Measurements from ENCODE around the gene COPS6. TPM values are rescaled to one million over a fixed set of nuclear protein-coding genes. Genes with fewer than 3 reads are reported as not detected.
A peak's percentile ranks its signal among the peaks of the same experiment; 100 is the strongest.

Gene COPS6
- total and polyA plus RNA-seq, 2 donors (not counting 1 experiment from before 2014, with no cell fraction given) = 76.5 to 79.6 TPM

- Mint-ChIP-seq H3K27me3 (no peaks in the 10 kb centered on the region), H3K4me1 (peaks cover 18% of the 10 kb centered on the region), H3K9me3 (ENCODE audit: insufficient read depth) (no peaks in the 10 kb centered on the region), H3K4me3 (no peak overlapping the region), H3K27ac (no peak overlapping the region)
- Histone ChIP-seq H3K27ac (ENCODE audit: low read length in 2 of 2) (no peak overlapping the region), H3K27me3 (replicated peaks in 1 of 4; ENCODE audit: control extremely low read depth in 1 of 4, control insufficient read depth in 3 of 4, insufficient read depth in 4 of 4, low read length in 3 of 4) (no peaks in the 10 kb centered on the region), H3K4me3 (ENCODE audit: control extremely low read depth in 1 of 5, extremely low read depth in 1 of 5, insufficient read depth in 1 of 5, low read depth in 2 of 5, low read length in 4 of 5) (no peak overlapping the region), H3K36me3 (replicated peaks in 1 of 2; ENCODE audit: control extremely low read depth in 1 of 2, control insufficient read depth in 1 of 2, extremely low read depth in 1 of 2, insufficient read depth in 2 of 2, low read length in 1 of 2) (peaks cover 0 to 30% of the 10 kb centered on the region in 2 experiments), H3K9ac (ENCODE audit: low read length) (no peak overlapping the region), H3K9me3 (ENCODE audit: control extremely low read depth in 1 of 3, control insufficient read depth in 2 of 3, insufficient read depth in 1 of 3, low read length in 2 of 3) (no peaks in the 10 kb centered on the region), H3K4me2 (replicated peaks; ENCODE audit: low read depth, low read length, poor library complexity, severe bottlenecking) (no peak overlapping the region), H2AFZ (ENCODE audit: insufficient read depth, low read depth, low read length, poor library complexity, severe bottlenecking) (no peak overlapping the region), H3K4me1 (ENCODE audit: control insufficient read depth in 2 of 2, insufficient read depth in 2 of 2, low read length in 2 of 2) (peaks cover 7 to 13% of the 10 kb centered on the region in 2 donors), H3K79me2 (ENCODE audit: control insufficient read depth, insufficient read depth, low read length) (peaks cover 18% of the 10 kb centered on the region), H4K20me1 (ENCODE audit: control insufficient read depth, insufficient read depth, low read length, poor library complexity, severe bottlenecking) (no peaks in the 10 kb centered on the region)
- ATAC-seq (ENCODE audit: low read depth) (no peak), DNase-seq (no peak)
- TF ChIP-seq, protein P1, sequence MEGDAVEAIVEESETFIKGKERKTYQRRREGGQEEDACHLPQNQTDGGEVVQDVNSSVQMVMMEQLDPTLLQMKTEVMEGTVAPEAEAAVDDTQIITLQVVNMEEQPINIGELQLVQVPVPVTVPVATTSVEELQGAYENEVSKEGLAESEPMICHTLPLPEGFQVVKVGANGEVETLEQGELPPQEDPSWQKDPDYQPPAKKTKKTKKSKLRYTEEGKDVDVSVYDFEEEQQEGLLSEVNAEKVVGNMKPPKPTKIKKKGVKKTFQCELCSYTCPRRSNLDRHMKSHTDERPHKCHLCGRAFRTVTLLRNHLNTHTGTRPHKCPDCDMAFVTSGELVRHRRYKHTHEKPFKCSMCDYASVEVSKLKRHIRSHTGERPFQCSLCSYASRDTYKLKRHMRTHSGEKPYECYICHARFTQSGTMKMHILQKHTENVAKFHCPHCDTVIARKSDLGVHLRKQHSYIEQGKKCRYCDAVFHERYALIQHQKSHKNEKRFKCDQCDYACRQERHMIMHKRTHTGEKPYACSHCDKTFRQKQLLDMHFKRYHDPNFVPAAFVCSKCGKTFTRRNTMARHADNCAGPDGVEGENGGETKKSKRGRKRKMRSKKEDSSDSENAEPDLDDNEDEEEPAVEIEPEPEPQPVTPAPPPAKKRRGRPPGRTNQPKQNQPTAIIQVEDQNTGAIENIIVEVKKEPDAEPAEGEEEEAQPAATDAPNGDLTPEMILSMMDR (IDR thresholded peaks at IDR 0.05) = no peak
- TF ChIP-seq EZH2 (IDR thresholded peaks at IDR 0.05; ENCODE audit: borderline replicate concordance, insufficient read depth, low read depth, low read length, poor library complexity, severe bottlenecking) = no peak
- WGBS (ENCODE audit: insufficient coverage) = 96% methylated on average over 5 of the region's 7 CpGs
- POLR2A ChIA-PET = no interaction called here
- intact Hi-C loops (cut with micrococcal nuclease) = no loop called here
- CTCF ChIA-PET = no interaction called here
Measured at GRCh38 chr7:100115026-100115425, 26.3 kb downstream of the COPS6 start.

GRCh38 chr7:100118388-100119071 is 29.8 kb downstream of the COPS6 start:
- ATAC-seq (ENCODE audit: low read depth) = no peak
- peak overlapping the region; percentile 97 for H3K4me2 ChIP-seq (replicated peaks; ENCODE audit: low read depth, low read length, poor library complexity, severe bottlenecking)
- H3K4me3 ChIP-seq (ENCODE audit: control extremely low read depth in 1 of 5, extremely low read depth in 1 of 5, insufficient read depth in 1 of 5, low read depth in 2 of 5, low read length in 4 of 5) = peak overlapping the region; percentile 67 to 94 (median 92)
- peak overlapping the region; percentile 93 for H3K9ac ChIP-seq (ENCODE audit: low read length)
- peak overlapping the region; percentile 96 for H2AFZ ChIP-seq (ENCODE audit: insufficient read depth, low read depth, low read length, poor library complexity, severe bottlenecking)
- DNase-seq = no peak
- peaks cover 0 to 5% of the 10 kb centered on the region in 2 experiments for H3K36me3 ChIP-seq (replicated peaks in 1 of 2; ENCODE audit: control extremely low read depth in 1 of 2, control insufficient read depth in 1 of 2, extremely low read depth in 1 of 2, insufficient read depth in 2 of 2, low read length in 1 of 2)
- Mint-ChIP-seq H3K27ac (peak overlapping the region; percentile 95), H3K27me3 (no peaks in the 10 kb centered on the region), H3K4me1 (peaks cover 28% of the 10 kb centered on the region), H3K9me3 (ENCODE audit: insufficient read depth) (no peaks in the 10 kb centered on the region), H3K4me3 (peak overlapping the region; percentile 98)
- no peaks in the 10 kb centered on the region for H3K9me3 ChIP-seq (ENCODE audit: control extremely low read depth in 1 of 3, control insufficient read depth in 2 of 3, insufficient read depth in 1 of 3, low read length in 2 of 3)
- H4K20me1 ChIP-seq (ENCODE audit: control insufficient read depth, insufficient read depth, low read length, poor library complexity, severe bottlenecking) = no peaks in the 10 kb centered on the region
- intact Hi-C loops (cut with micrococcal nuclease) = loop anchor here (1.0 kb wide), 3 partner anchors 9 to 36 kb away; partner anchors contain the start of genes AP4M1 and MCM7
- H3K27ac ChIP-seq (ENCODE audit: low read length in 2 of 2) = peak overlapping the region; percentile 93 to 97
- ChIA-PET POLR2A (interaction anchor here (0.7 kb wide), 1 partner anchor 20 kb away, joined by 5 read pairs; no protein-coding TSS in a partner anchor), CTCF (no interaction called here)
- 16% methylated on average over 12 of the region's 18 CpGs for WGBS (ENCODE audit: insufficient coverage)
- no peaks in the 10 kb centered on the region for H3K27me3 ChIP-seq (replicated peaks in 1 of 4; ENCODE audit: control extremely low read depth in 1 of 4, control insufficient read depth in 3 of 4, insufficient read depth in 4 of 4, low read length in 3 of 4)
- peaks cover 27% of the 10 kb centered on the region for H3K79me2 ChIP-seq (ENCODE audit: control insufficient read depth, insufficient read depth, low read length)
- peaks cover 14 to 20% of the 10 kb centered on the region in 2 donors for H3K4me1 ChIP-seq (ENCODE audit: control insufficient read depth in 2 of 2, insufficient read depth in 2 of 2, low read length in 2 of 2)
- TF ChIP-seq EZH2 (IDR thresholded peaks at IDR 0.05; ENCODE audit: borderline replicate concordance, insufficient read depth, low read depth, low read length, poor library complexity, severe bottlenecking) = no peak
- TF ChIP-seq, protein P1 (IDR thresholded peaks at IDR 0.05) = no peak
